IMR-90 (cell line): ENCODE results near the gene NAA10. TPM values are rescaled to one million over a fixed set of nuclear protein-coding genes. Genes with fewer than 3 reads are reported as not detected.
A peak's percentile ranks its signal among the peaks of the same experiment; 100 is the strongest.

Experiments used
- ATAC-seq: fragments of 200-7000 bp; cut with Tn5 transposase; 2 replicates; pipeline ENCODE4 v1.9.1; 2020; ENCODE audit warnings: low read depth, mild to moderate bottlenecking, moderate library complexity
- BruUV-seq: library from RNA; stranded (reverse); fragments of 400-500 nt; replicated peaks from 2 replicates; lab custom pipeline; 2021; lab: Mats Ljungman, UMichigan
- CTCF ChIA-PET: fragments of 300-600 bp; formaldehyde crosslinking; extraction: SDS; loops from one replicate; lab custom pipeline; 2021; ENCODE audit warnings: antibody characterized with exemption; lab: Yijun Ruan, JAX
- POLR2A ChIA-PET: fragments of 300-600 bp; sonication (Branson Sonifier 250); formaldehyde crosslinking; loops from one replicate; lab custom pipeline; 2022; ENCODE audit warnings: antibody characterized with exemption; ENCODE audit not compliant: unreplicated experiment; lab: Charles Lee
- DNase-seq: peaks from one replicate; pipeline ENCODE4 v3.0.0; 2013
- H2AFZ ChIP-seq: replicated peaks from 2 replicates; pipeline ENCODE3; 2013; ENCODE audit warnings: low read length, mild to moderate bottlenecking; ENCODE audit not compliant: poor library complexity
- H2AK5ac ChIP-seq: 2 replicates; pipeline ENCODE4 v1.6.1; 2013; ENCODE audit warnings: low read depth, low read length, inconsistent platforms
- H2AK9ac ChIP-seq: replicated peaks from 2 replicates; pipeline ENCODE3; 2013; ENCODE audit warnings: mild to moderate bottlenecking, low read depth, low read length, moderate library complexity; ENCODE audit not compliant: poor library complexity
- H2BK120ac ChIP-seq: 2 replicates; pipeline ENCODE4 v1.6.1; 2013; ENCODE audit warnings: low read depth, low read length, inconsistent platforms
- H2BK15ac ChIP-seq: 3 replicates; pipeline ENCODE4 v1.6.1; 2013; ENCODE audit warnings: low read depth, low read length, inconsistent platforms
- H2BK20ac ChIP-seq: 2 replicates; pipeline ENCODE4 v1.6.1; 2013; ENCODE audit warnings: low read depth, mild to moderate bottlenecking, inconsistent platforms, low read length, moderate library complexity
- H2BK5ac ChIP-seq: 2 replicates; pipeline ENCODE4 v1.6.1; 2013; ENCODE audit warnings: mild to moderate bottlenecking, low read depth, low read length, inconsistent platforms; ENCODE audit not compliant: poor library complexity, severe bottlenecking
- H3K14ac ChIP-seq: replicated peaks from 2 replicates; pipeline ENCODE4 v1.6.1; 2013; ENCODE audit warnings: low read depth, low read length, inconsistent platforms
- H3K18ac ChIP-seq: 2 replicates; pipeline ENCODE4 v1.6.1; 2013; ENCODE audit warnings: low read depth, low read length, control low read depth
- H3K23ac ChIP-seq: 2 replicates; pipeline ENCODE4 v1.6.1; 2013; ENCODE audit warnings: low read depth, low read length, inconsistent platforms
- H3K27ac ChIP-seq: 2 replicates; pipeline ENCODE4 v1.5.1; 2013; ENCODE audit warnings: mild to moderate bottlenecking, control low read depth, low read length; ENCODE audit not compliant: insufficient read depth
- H3K27me3 ChIP-seq: 2 replicates; pipeline ENCODE4 v1.6.1; 2013; ENCODE audit warnings: low read length; ENCODE audit not compliant: control insufficient read depth, insufficient read depth
- H3K36me3 ChIP-seq: 2 replicates; pipeline ENCODE4 v1.6.1; 2013; ENCODE audit warnings: low read length, mixed read lengths; ENCODE audit not compliant: control insufficient read depth, insufficient read depth
- H3K4ac ChIP-seq: 2 replicates; pipeline ENCODE4 v1.6.1; 2013; ENCODE audit warnings: low read depth, low read length, inconsistent platforms
- H3K4me1 ChIP-seq: 2 replicates; pipeline ENCODE4 v1.6.1; 2013; ENCODE audit warnings: low read length, mixed read lengths; ENCODE audit not compliant: control insufficient read depth, insufficient read depth
- H3K4me2 ChIP-seq: 2 replicates; pipeline ENCODE4 v1.6.1; 2013; ENCODE audit warnings: low read depth, mild to moderate bottlenecking, control low read depth, low read length, moderate library complexity
- H3K4me3 ChIP-seq: 2 replicates; pipeline ENCODE4 v1.5.1; 2013; ENCODE audit warnings: low read depth, mild to moderate bottlenecking, control low read depth, low read length, moderate library complexity; ENCODE audit not compliant: insufficient read depth
- H3K56ac ChIP-seq: 2 replicates; pipeline ENCODE4 v1.6.1; 2013; ENCODE audit warnings: low read length, inconsistent platforms; ENCODE audit not compliant: insufficient read depth; ENCODE audit errors: extremely low read depth
- H3K79me1 ChIP-seq, 2 experiments: 2 replicates each; pipeline ENCODE4 v1.6.1; 2013; ENCODE audit warnings: low read length in 2 of 2, inconsistent platforms in 1 of 2, low read depth in 1 of 2
- H3K9ac ChIP-seq: 2 replicates; pipeline ENCODE4 v1.6.1; 2013; ENCODE audit warnings: low read depth, low read length, control low read depth
- H3K9me1 ChIP-seq: 2 replicates; pipeline ENCODE4 v1.6.1; 2013; ENCODE audit warnings: low read length, inconsistent platforms; ENCODE audit not compliant: insufficient read depth
- H3K9me3 ChIP-seq: 2 replicates; pipeline ENCODE4 v1.6.1; 2013; ENCODE audit warnings: low read length; ENCODE audit not compliant: control insufficient read depth, insufficient read depth
- H4K20me1 ChIP-seq: 2 replicates; pipeline ENCODE4 v1.6.1; 2013; ENCODE audit warnings: low read length, inconsistent platforms; ENCODE audit not compliant: insufficient read depth
- H4K5ac ChIP-seq: 2 replicates; pipeline ENCODE4 v1.6.1; 2013; ENCODE audit warnings: mild to moderate bottlenecking, low read depth, low read length, control low read depth
- H4K8ac ChIP-seq, 2 experiments: 2 replicates each; pipeline ENCODE4 v1.6.1; 2013; ENCODE audit warnings: low read depth in 2 of 2, low read length in 2 of 2, control low read depth in 1 of 2, inconsistent platforms in 1 of 2
- H4K91ac ChIP-seq: 2 replicates; pipeline ENCODE4 v1.6.1; 2013; ENCODE audit warnings: low read depth, low read length, inconsistent platforms; ENCODE audit not compliant: insufficient read depth
- BHLHE40 ChIP-seq: fragments of 150-350 bp; IDR thresholded peaks from 2 replicates; pipeline ENCODE4 v1.6.1; 2016; ENCODE audit warnings: mild to moderate bottlenecking, low read depth, low read length
- CHD1 ChIP-seq: IDR thresholded peaks from 2 replicates; pipeline ENCODE4 v1.6.1; 2012; ENCODE audit warnings: low read depth, low read length, improper control_type of control experiment
- FOS ChIP-seq: fragments of 150-350 bp; IDR thresholded peaks from 2 replicates; pipeline ENCODE4 v1.6.1; 2016; ENCODE audit warnings: low read depth, low read length
- MAFK ChIP-seq: IDR thresholded peaks from 2 replicates; pipeline ENCODE4 v1.6.1; 2012; ENCODE audit warnings: low read depth, low read length, improper control_type of control experiment
- MAZ ChIP-seq: IDR thresholded peaks from 2 replicates; pipeline ENCODE4 v1.6.1; 2012; ENCODE audit warnings: low read depth, mild to moderate bottlenecking, low read length, improper control_type of control experiment, moderate library complexity, borderline replicate concordance
- MXI1 ChIP-seq: IDR thresholded peaks from 2 replicates; pipeline ENCODE4 v1.6.1; 2012; ENCODE audit warnings: low read depth, mild to moderate bottlenecking, low read length, moderate library complexity, borderline replicate concordance
- NFE2L2 ChIP-seq: fragments of 150-350 bp; IDR thresholded peaks from 2 replicates; pipeline ENCODE4 v1.6.1; 2016; ENCODE audit warnings: low read depth, mild to moderate bottlenecking, low read length
- POLR2A ChIP-seq: IDR thresholded peaks from 2 replicates; pipeline ENCODE4 v1.6.1; 2012; ENCODE audit warnings: mild to moderate bottlenecking, low read depth, low read length
- RAD21 ChIP-seq: IDR thresholded peaks from 2 replicates; pipeline ENCODE4 v1.6.1; 2012; ENCODE audit warnings: low read length, improper control_type of control experiment
- RCOR1 ChIP-seq: IDR thresholded peaks from 2 replicates; pipeline ENCODE4 v1.6.1; 2012; ENCODE audit warnings: mild to moderate bottlenecking, low read length, improper control_type of control experiment; ENCODE audit not compliant: insufficient replicate concordance
- RFX5 ChIP-seq: IDR thresholded peaks from 2 replicates; pipeline ENCODE4 v1.8.0; 2012; ENCODE audit warnings: low read depth, mild to moderate bottlenecking, low read length, moderate library complexity
- SMC3 ChIP-seq: fragments of 150-350 bp; IDR thresholded peaks from 2 replicates; pipeline ENCODE4 v1.6.1; 2016; ENCODE audit warnings: low read depth, mild to moderate bottlenecking, antibody characterized with exemption, low read length, moderate library complexity
- WGBS, 2 experiments: methylation state at CpG; one replicate each; pipeline versions ENCODE4 v1.1.5 to v1.1.7; 2013; ENCODE audit warnings: missing lambda C conversion rate in 2 of 2; ENCODE audit not compliant: insufficient read length in 1 of 2; ENCODE audit errors: extremely low coverage in 2 of 2; 5-methylcytosine and 5-hydroxymethylcytosine counted together
- dilution Hi-C: fragments of 300-500 bp; cut with HindIII; formaldehyde crosslinking; loops from one replicate; pipeline ENCODE4 v1.14.3; 2018; ENCODE audit warnings: low sequenced_read_pairs; ENCODE audit not compliant: unreplicated experiment
- in situ Hi-C: fragments of 300-500 bp; cut with MboI; formaldehyde crosslinking; loops from 3 replicates; pipeline ENCODE4 v1.14.3; 2019; ENCODE audit warnings: low sequenced_read_pairs, inconsistent platforms, mixed read lengths
- intact Hi-C: fragments of 100-400 bp; cut with micrococcal nuclease; formaldehyde crosslinking; loops from 2 replicates; pipeline ENCODE4 v1.10.0; 2022
- polyA plus RNA-seq, 3 experiments: library from polyadenylated mRNA; depleted of rRNA; stranded (reverse); fragments of >200 nt; gene quantifications; 2 replicates each; pipeline ENCODE4 v1.2.3, GENCODE V29; 2012; ENCODE audit warnings: low replicate concordance in 1 of 3
- total RNA-seq: library from RNA; depleted of rRNA; stranded (reverse); fragments of >200 nt; gene quantifications from 2 replicates; pipeline ENCODE4 v1.2.3, GENCODE V29; 2012
- TF ChIP-seq, protein P1 (sequence below): fragments of 150-350 bp; IDR thresholded peaks from 2 replicates; pipeline ENCODE4 v1.6.1; 2016; ENCODE audit warnings: low read depth, mild to moderate bottlenecking, low read length, moderate library complexity, borderline replicate concordance
- TF ChIP-seq, protein P2 (sequence below): fragments of 150-350 bp; IDR thresholded peaks from 2 replicates; pipeline ENCODE4 v1.6.1; 2017; ENCODE audit warnings: mild to moderate bottlenecking, antibody characterized with exemption, low read length, low read depth

Gene NAA10
- total and polyA plus RNA-seq, 2 of the 4 experiments (the other 2 are of a cell fraction), result 98.6 to 172 TPM

DNA sequence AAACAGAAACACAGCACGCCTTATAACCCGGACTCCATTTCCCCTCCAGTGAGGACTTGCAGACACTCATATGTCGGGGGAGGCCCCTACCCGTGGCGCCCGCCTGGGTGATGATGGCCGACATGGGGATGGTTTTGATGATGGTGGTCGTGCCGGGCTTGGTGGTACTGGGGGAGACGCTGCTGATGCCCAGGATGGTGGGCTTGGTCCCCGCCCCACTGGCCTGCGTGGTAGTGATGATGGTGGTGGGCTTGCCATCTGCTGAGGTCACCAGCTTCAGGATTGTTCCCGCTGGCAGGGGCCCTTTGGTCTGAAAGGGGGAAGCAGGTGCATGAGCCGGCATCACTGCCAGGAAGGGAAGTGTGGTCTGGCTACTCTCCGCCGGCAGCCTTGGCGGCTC, 22.4 kb upstream of the NAA10 start:
- Histone ChIP-seq H3K18ac (no peak overlapping the region), H3K14ac (no peak overlapping the region), H2BK120ac (no peak overlapping the region), H3K4me1 (peaks cover 4% of the 10 kb centered on the region), H2BK15ac (no peak overlapping the region), H4K20me1 (peaks cover 4% of the 10 kb centered on the region; the same call in 1 of the 2 replicates), H4K91ac (no peak overlapping the region), H3K79me1 (peaks cover 2 to 13% of the 10 kb centered on the region in 2 experiments), H2AFZ (no peak overlapping the region), H2BK5ac (no peak overlapping the region), H3K4me3 (no peak overlapping the region), H3K36me3 (peaks cover 85% of the 10 kb centered on the region), H3K4me2 (no peak overlapping the region), H2AK9ac (no peak overlapping the region), H3K9me3 (no peaks in the 10 kb centered on the region), H3K56ac (no peak overlapping the region), H3K27me3 (no peaks in the 10 kb centered on the region), H3K4ac (no peak overlapping the region), H2AK5ac (no peak overlapping the region), H3K23ac (no peak overlapping the region), H3K9ac (no peak overlapping the region), H4K5ac (no peak overlapping the region), H3K27ac (no peak overlapping the region), H4K8ac (no peak overlapping the region), H2BK20ac (no peak overlapping the region), H3K9me1 (no peaks in the 10 kb centered on the region)
- DNase-seq, result no peak
- BruUV-seq, result TSS peak; percentile 30
- 100% methylated on average over 1 of the region's 17 CpGs; no CpG with 5 or more reads in 1 of the 2 experiments for WGBS, 2 experiments
- TF ChIP-seq RFX5, result no peak
- TF ChIP-seq, protein P1, sequence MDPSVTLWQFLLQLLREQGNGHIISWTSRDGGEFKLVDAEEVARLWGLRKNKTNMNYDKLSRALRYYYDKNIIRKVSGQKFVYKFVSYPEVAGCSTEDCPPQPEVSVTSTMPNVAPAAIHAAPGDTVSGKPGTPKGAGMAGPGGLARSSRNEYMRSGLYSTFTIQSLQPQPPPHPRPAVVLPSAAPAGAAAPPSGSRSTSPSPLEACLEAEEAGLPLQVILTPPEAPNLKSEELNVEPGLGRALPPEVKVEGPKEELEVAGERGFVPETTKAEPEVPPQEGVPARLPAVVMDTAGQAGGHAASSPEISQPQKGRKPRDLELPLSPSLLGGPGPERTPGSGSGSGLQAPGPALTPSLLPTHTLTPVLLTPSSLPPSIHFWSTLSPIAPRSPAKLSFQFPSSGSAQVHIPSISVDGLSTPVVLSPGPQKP, result no peak
- TF ChIP-seq POLR2A, result no peak
- no peak for TF ChIP-seq MAZ
- no peak for TF ChIP-seq RCOR1
- TF ChIP-seq, protein P2, sequence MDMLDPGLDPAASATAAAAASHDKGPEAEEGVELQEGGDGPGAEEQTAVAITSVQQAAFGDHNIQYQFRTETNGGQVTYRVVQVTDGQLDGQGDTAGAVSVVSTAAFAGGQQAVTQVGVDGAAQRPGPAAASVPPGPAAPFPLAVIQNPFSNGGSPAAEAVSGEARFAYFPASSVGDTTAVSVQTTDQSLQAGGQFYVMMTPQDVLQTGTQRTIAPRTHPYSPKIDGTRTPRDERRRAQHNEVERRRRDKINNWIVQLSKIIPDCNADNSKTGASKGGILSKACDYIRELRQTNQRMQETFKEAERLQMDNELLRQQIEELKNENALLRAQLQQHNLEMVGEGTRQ, result no peak
- TF ChIP-seq MAFK, result no peak
- TF ChIP-seq SMC3, result no peak
- no peak for TF ChIP-seq BHLHE40
- TF ChIP-seq CHD1, result no peak
- no peak for TF ChIP-seq FOS
- no peak for TF ChIP-seq NFE2L2
- TF ChIP-seq MXI1, result no peak
- no peak for TF ChIP-seq RAD21
- CTCF ChIA-PET, result no interaction called here
- intact Hi-C loops (no loop called here), dilution Hi-C loops (no loop called here), in situ Hi-C loops (no loop called here)
- no peak for ATAC-seq
- POLR2A ChIA-PET, result no interaction called here
